Activated T-cell treated with anti-CD3 and anti-CD28 coated beads, Interleukin-2, amount 50 U/mL, for 1 hour (primary cell): ENCODE measurements around the gene PSMC3IP.
A peak's percentile ranks its signal among the peaks of the same experiment; 100 is the strongest.

ENCODE experiments used
- DNase-seq: peaks from one replicate; pipeline ENCODE4 v3.0.0-alpha.2; 2020

PSMC3IP gene

GRCh38 chr17:42537156-42537805, 40.2 kb downstream of the PSMC3IP start:
- no peak for DNase-seq

- DNase-seq: peak; percentile 75
Measured at GRCh38 chr17:42536372-42537155, 41.0 kb downstream of the PSMC3IP start.

DNA sequence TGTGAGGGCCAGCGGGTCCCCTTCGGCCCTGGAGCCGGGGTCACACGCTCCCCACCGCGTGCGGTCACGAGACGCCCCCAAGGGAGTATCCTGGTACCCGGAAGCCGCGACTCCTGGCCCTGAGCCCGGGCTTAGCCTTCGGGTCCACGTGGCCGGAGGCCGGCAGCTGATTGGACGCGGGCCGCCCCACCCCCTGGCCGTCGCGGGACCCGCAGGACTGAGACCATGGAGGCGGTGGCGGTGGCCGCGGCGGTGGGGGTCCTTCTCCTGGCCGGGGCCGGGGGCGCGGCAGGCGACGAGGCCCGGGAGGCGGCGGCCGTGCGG, 41.5 kb downstream of the PSMC3IP start, which contains the start of gene NAGLU:
NAGLU (plus strand) TSS at position 194 of the 324 bp plus-strand sequence; CDS start at position 226, 32 bp downstream.
- peak; percentile 81 for DNase-seq

GRCh38 chr17:42535155-42536047, 42.1 kb downstream of the PSMC3IP start:
- DNase-seq: no peak

GRCh38 chr17:42531455-42532354, 45.8 kb downstream of the PSMC3IP start:
- peak; percentile 61 for DNase-seq

- DNase-seq: no peak
Measured at GRCh38 chr17:42530952-42531454, 46.5 kb downstream of the PSMC3IP start.

DNA sequence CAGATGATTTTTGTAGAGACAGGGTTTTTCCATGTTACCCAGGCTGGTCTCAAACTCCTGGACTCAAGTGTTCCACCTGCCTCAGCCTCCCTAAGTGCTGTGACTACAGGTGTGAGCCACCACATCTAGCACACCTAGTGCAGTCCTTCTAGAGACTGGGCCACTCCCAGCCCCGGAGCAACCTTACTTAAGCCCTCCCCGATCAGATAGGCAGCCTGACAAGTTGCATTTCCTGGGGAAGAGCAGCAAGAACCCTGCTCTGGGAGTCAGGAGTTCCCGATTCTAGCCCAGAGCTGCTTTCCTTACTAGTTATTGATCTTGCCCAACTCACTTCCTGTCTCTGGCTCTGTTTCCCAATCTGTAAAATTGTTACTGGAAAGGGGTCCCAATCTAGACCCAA, 48.5 kb downstream of the PSMC3IP start:
- no peak for DNase-seq

- no peak for DNase-seq
Measured at GRCh38 chr17:42527932-42528331, 49.6 kb downstream of the PSMC3IP start.

- no peak for DNase-seq
Measured at GRCh38 chr17:42526031-42526444, 51.5 kb downstream of the PSMC3IP start.

GRCh38 chr17:42525221-42525620, 52.3 kb downstream of the PSMC3IP start:
- DNase-seq: no peak

GRCh38 chr17:42522798-42523278, 54.7 kb downstream of the PSMC3IP start:
- no peak for DNase-seq
